Uterus (tissue), 4 donors: Measurements from ENCODE around the gene ADGRF1. TPM values are rescaled to one million over a fixed set of nuclear protein-coding genes. Genes with fewer than 3 reads are reported as not detected.
"Not testable (repeated sequence)": the region's sequence is repeated elsewhere in the genome, so short reads cannot be mapped to it uniquely, and the experiment has no call there.

Experiments
- DNase-seq, 2 donors: peaks; one replicate each; pipeline ENCODE4 v3.0.0-alpha.2; 2019 to 2020
- H3K27ac ChIP-seq, 2 donors: fragments of 200-600 bp; sonication (generic); 1 replicate in 1 of 2; 2 replicates in 1 of 2; pipeline ENCODE4 v1.5.1; 2016 to 2018
- H3K27me3 ChIP-seq, 2 donors: fragments of 200-600 bp; sonication (generic); one replicate each; pipeline ENCODE4 v1.5.1; 2018 to 2019; ENCODE audit warnings: control low read depth in 1 of 2
- H3K36me3 ChIP-seq, 2 donors: fragments of 200-600 bp; sonication (generic); one replicate each; pipeline ENCODE4 v1.5.1; 2019; ENCODE audit warnings: control low read depth in 1 of 2
- H3K4me1 ChIP-seq, 2 donors: fragments of 200-600 bp; sonication (generic); one replicate each; pipeline ENCODE4 v1.5.1; 2018 to 2019; ENCODE audit warnings: control low read depth in 1 of 2
- H3K4me3 ChIP-seq, 2 donors: fragments of 200-600 bp; sonication (generic); 1 replicate in 1 of 2; 2 replicates in 1 of 2; pipeline ENCODE4 v1.5.1; 2018 to 2019; ENCODE audit warnings: mild to moderate bottlenecking in 1 of 2
- H3K9me3 ChIP-seq, 2 donors: fragments of 200-600 bp; sonication (generic); one replicate each; pipeline ENCODE4 v1.5.1; 2019; ENCODE audit warnings: control low read depth in 1 of 2
- CTCF ChIP-seq, 4 experiments: fragments of 200-600 bp in 2 of 4; fragments of 450-650 bp in 2 of 4; sonication (generic) in 2 of 4; IDR thresholded peaks; one replicate each; pipeline ENCODE4 v1.5.1; 2016 to 2019; ENCODE audit warnings: antibody characterized with exemption in 4 of 4, mild to moderate bottlenecking in 2 of 4, moderate library complexity in 1 of 4
- POLR2A ChIP-seq, 2 donors: fragments of 450-650 bp; IDR thresholded peaks; one replicate each; pipeline ENCODE4 v1.6.1; 2016; ENCODE audit warnings: antibody characterized with exemption in 2 of 2, mild to moderate bottlenecking in 1 of 2, moderate library complexity in 1 of 2
- intact Hi-C: fragments of 100-400 bp; cut with DNase I; formaldehyde crosslinking; loops from one replicate; pipeline ENCODE4 v1.15.1; 2023; ENCODE audit warnings: low total_unique reads
- total RNA-seq, 4 donors: library from RNA; depleted of rRNA in 3 of 4; stranded (reverse); fragments of >200 nt in 3 of 4; gene quantifications; one replicate each; pipeline versions ENCODE4 v1.1.0 to v1.2.4, GENCODE V29; 2014 to 2023
- donor health status: DM: yes; HTN: yes; CAD: no.

The ADGRF1 gene
- total RNA-seq, 4 donors from 2014 or later, result 0.35 TPM; not detected in 3

GRCh38 chr6:47061309-47062300 lies 19.5 kb upstream of the ADGRF1 start:
- TF ChIP-seq CTCF (IDR thresholded peaks at IDR 0.05), result no peak
- no peak for TF ChIP-seq POLR2A (IDR thresholded peaks at IDR 0.05)
- no peaks in the 10 kb centered on the region for H3K9me3 ChIP-seq
- no peaks in the 10 kb centered on the region for H3K4me1 ChIP-seq
- H3K4me3 ChIP-seq, result no peak overlapping the region
- no peaks in the 10 kb centered on the region for H3K27me3 ChIP-seq
- intact Hi-C loops, result no loop called here
- DNase-seq, result no peak
- no peak overlapping the region for H3K27ac ChIP-seq
- H3K36me3 ChIP-seq, result no peaks in the 10 kb centered on the region

- no peak for TF ChIP-seq POLR2A (IDR thresholded peaks at IDR 0.05)
- no peaks in the 10 kb centered on the region for H3K27me3 ChIP-seq
- DNase-seq, result no peak
- no peaks in the 10 kb centered on the region for H3K4me1 ChIP-seq
- H3K4me3 ChIP-seq, result no peak overlapping the region
- H3K27ac ChIP-seq, result no peak overlapping the region
- intact Hi-C loops, result no loop called here
- no peaks in the 10 kb centered on the region for H3K9me3 ChIP-seq
- H3K36me3 ChIP-seq, result no peaks in the 10 kb centered on the region
These were observed 17.2 kb upstream of the ADGRF1 start for GRCh38 chr6:47059216-47059885.

- Histone ChIP-seq H3K4me3 (no peak overlapping the region), H3K36me3 (no peaks in the 10 kb centered on the region), H3K27me3 (no peaks in the 10 kb centered on the region), H3K27ac (no peak overlapping the region), H3K4me1 (no peaks in the 10 kb centered on the region), H3K9me3 (no peaks in the 10 kb centered on the region)
- TF ChIP-seq CTCF (IDR thresholded peaks at IDR 0.05) (no peak), POLR2A (IDR thresholded peaks at IDR 0.05) (no peak)
- DNase-seq, result no peak
- intact Hi-C loops, result no loop called here
These were observed 15.9 kb upstream of the ADGRF1 start for GRCh38 chr6:47057830-47058540.

- Histone ChIP-seq H3K4me3 (no peak overlapping the region), H3K4me1 (no peaks in the 10 kb centered on the region), H3K27ac (no peak overlapping the region), H3K36me3 (no peaks in the 10 kb centered on the region), H3K27me3 (no peaks in the 10 kb centered on the region), H3K9me3 (no peaks in the 10 kb centered on the region)
- DNase-seq, result no peak
- no peak for TF ChIP-seq CTCF (IDR thresholded peaks at IDR 0.05)
- TF ChIP-seq POLR2A (IDR thresholded peaks at IDR 0.05), result no peak
- intact Hi-C loops, result no loop called here
These were observed 14.7 kb upstream of the ADGRF1 start for GRCh38 chr6:47056832-47057231.

GRCh38 chr6:47054302-47054701 lies 12.2 kb upstream of the ADGRF1 start:
- H3K4me3 ChIP-seq, intact Hi-C loops, H3K9me3 ChIP-seq, H3K27ac ChIP-seq, H3K36me3 ChIP-seq, H3K4me1 ChIP-seq, DNase-seq, H3K27me3 ChIP-seq: not testable (repeated sequence)
